MM.1S (cell line): Measurements from ENCODE around the gene ZNF385A.

Source experiments
- DNase-seq: peaks from one replicate; pipeline ENCODE4 v3.0.0-alpha.2; 2015
- H2AFZ ChIP-seq: fragments of 300-600 bp; sonication (generic); 2 replicates; pipeline ENCODE4 v1.6.0; 2016; ENCODE audit warnings: antibody characterized with exemption, low read length
- H3F3A ChIP-seq: fragments of 300-600 bp; sonication (generic); 2 replicates; pipeline ENCODE4 v1.6.1; 2016; ENCODE audit warnings: mild to moderate bottlenecking, antibody characterized with exemption, low read length, moderate library complexity, mixed read lengths; ENCODE audit not compliant: insufficient read depth
- H3K27ac ChIP-seq: fragments of 300-600 bp; sonication (generic); 2 replicates; pipeline ENCODE4 v1.5.1; 2016; ENCODE audit warnings: mild to moderate bottlenecking, low read length
- H3K27me3 ChIP-seq: fragments of 300-600 bp; sonication (generic); replicated peaks from 2 replicates; pipeline ENCODE4 v1.6.0; 2016; ENCODE audit warnings: low read length; ENCODE audit not compliant: insufficient read depth
- H3K36me3 ChIP-seq: fragments of 300-600 bp; sonication (generic); replicated peaks from 2 replicates; pipeline ENCODE4 v1.6.1; 2016; ENCODE audit warnings: mild to moderate bottlenecking, low read length, mixed read lengths; ENCODE audit not compliant: insufficient read depth
- H3K4me1 ChIP-seq: fragments of 300-600 bp; sonication (generic); 2 replicates; pipeline ENCODE4 v1.6.1; 2016; ENCODE audit warnings: low read length, mixed read lengths
- H3K4me2 ChIP-seq: fragments of 300-600 bp; sonication (generic); 2 replicates; pipeline ENCODE4 v1.6.0; 2016; ENCODE audit warnings: low read depth, low read length
- H3K4me3 ChIP-seq: fragments of 300-600 bp; sonication (generic); 2 replicates; pipeline ENCODE4 v1.5.1; 2016; ENCODE audit warnings: low read length, mixed read lengths
- H3K79me2 ChIP-seq: fragments of 300-600 bp; sonication (generic); 2 replicates; pipeline ENCODE4 v1.6.1; 2016; ENCODE audit warnings: mixed run types, low read length, mixed read lengths
- H3K9ac ChIP-seq: fragments of 300-600 bp; sonication (generic); 2 replicates; pipeline ENCODE4 v1.6.1; 2016; ENCODE audit warnings: low read length, mixed read lengths
- H3K9me2 ChIP-seq: fragments of 300-600 bp; sonication (generic); replicated peaks from 2 replicates; pipeline ENCODE4 v1.6.1; 2016; ENCODE audit warnings: mild to moderate bottlenecking, low read length, mixed read lengths; ENCODE audit not compliant: insufficient read depth
- H3K9me3 ChIP-seq: fragments of 300-600 bp; sonication (generic); replicated peaks from 2 replicates; pipeline ENCODE4 v1.6.1; 2016; ENCODE audit warnings: mild to moderate bottlenecking, low read length, mixed read lengths; ENCODE audit not compliant: insufficient read depth
- H4K20me1 ChIP-seq: fragments of 300-600 bp; sonication (generic); 2 replicates; pipeline ENCODE4 v1.6.1; 2016; ENCODE audit warnings: mild to moderate bottlenecking, low read length, moderate library complexity, mixed read lengths; ENCODE audit not compliant: insufficient read depth
- CTCF ChIP-seq: fragments of 300-600 bp; sonication (generic); IDR thresholded peaks from 2 replicates; pipeline ENCODE4 v1.5.1; 2016; ENCODE audit warnings: antibody characterized with exemption, low read length, mixed read lengths
- EZH2 ChIP-seq: fragments of 300-600 bp; sonication (generic); optimal IDR thresholded peaks from 2 replicates; pipeline ENCODE3; 2017; ENCODE audit warnings: low read depth, mild to moderate bottlenecking, antibody characterized with exemption, low read length, mixed read lengths
- EZH2phosphoT487 ChIP-seq: fragments of 300-600 bp; sonication (generic); IDR thresholded peaks from 2 replicates; pipeline ENCODE4 v1.6.1; 2018; ENCODE audit warnings: antibody characterized with exemption, low read length

Gene ZNF385A

GRCh38 chr12:54409267-54409666 is 24.7 kb upstream of the ZNF385A start:
- Histone ChIP-seq H3K4me2 (no peak overlapping the region), H3K4me1 (peaks cover 17% of the 10 kb centered on the region), H4K20me1 (no peaks in the 10 kb centered on the region), H2AFZ (no peak overlapping the region), H3K36me3 (no peaks in the 10 kb centered on the region), H3K4me3 (no peak overlapping the region), H3K9ac (no peak overlapping the region), H3K79me2 (no peaks in the 10 kb centered on the region), H3K9me3 (no peaks in the 10 kb centered on the region), H3F3A (no peaks in the 10 kb centered on the region), H3K27ac (no peak overlapping the region), H3K9me2 (no peaks in the 10 kb centered on the region), H3K27me3 (no peaks in the 10 kb centered on the region)
- TF ChIP-seq CTCF (no peak), EZH2phosphoT487 (no peak), EZH2 (no peak)
- no peak for DNase-seq

GRCh38 chr12:54407183-54407905 is 22.8 kb upstream of the ZNF385A start:
- H4K20me1 ChIP-seq = no peaks in the 10 kb centered on the region
- no peak overlapping the region for H3K4me2 ChIP-seq
- no peaks in the 10 kb centered on the region for H3K79me2 ChIP-seq
- no peak overlapping the region for H3K9ac ChIP-seq
- no peak for DNase-seq
- no peak overlapping the region for H3K4me3 ChIP-seq
- TF ChIP-seq EZH2phosphoT487 (no peak), CTCF (no peak), EZH2 (no peak)
- H3K9me3 ChIP-seq = no peaks in the 10 kb centered on the region
- no peaks in the 10 kb centered on the region for H3K9me2 ChIP-seq
- H3F3A ChIP-seq = no peaks in the 10 kb centered on the region
- H3K4me1 ChIP-seq = 0 out of 2 replicates have a peak, but pooled peaks cover under 1% of the 10 kb centered on the region
- no peaks in the 10 kb centered on the region for H3K27me3 ChIP-seq
- H3K36me3 ChIP-seq = no peaks in the 10 kb centered on the region
- H3K27ac ChIP-seq = no peak overlapping the region
- no peak overlapping the region for H2AFZ ChIP-seq

DNA sequence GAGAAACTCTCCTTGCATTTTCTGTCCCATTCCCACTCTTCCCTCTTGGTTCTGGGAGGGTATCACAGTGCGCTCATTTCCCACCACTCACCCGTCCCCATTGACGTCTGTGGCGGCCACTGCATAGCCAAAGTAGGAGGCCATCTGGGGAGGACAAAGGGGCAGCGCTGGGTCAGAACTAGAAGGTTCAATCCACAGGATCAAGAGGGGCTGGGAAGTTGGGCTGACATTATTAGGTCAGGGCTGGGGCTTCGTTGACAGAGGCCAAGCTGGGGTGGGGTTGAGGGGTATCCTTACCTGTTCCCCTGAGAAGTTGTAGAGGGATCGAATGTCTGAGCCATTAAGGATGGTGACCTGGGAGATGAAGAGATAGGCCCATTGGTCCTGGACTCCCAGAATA is 21.0 kb upstream of the ZNF385A start:
- Histone ChIP-seq H3K4me2 (no peak overlapping the region), H3K27me3 (no peaks in the 10 kb centered on the region), H3K4me1 (no peaks in the 10 kb centered on the region), H3K27ac (no peak overlapping the region), H3K36me3 (no peaks in the 10 kb centered on the region), H3K9ac (no peak overlapping the region), H3K4me3 (no peak overlapping the region), H2AFZ (no peak overlapping the region), H3K9me3 (no peaks in the 10 kb centered on the region), H3F3A (no peaks in the 10 kb centered on the region), H3K9me2 (no peaks in the 10 kb centered on the region), H4K20me1 (no peaks in the 10 kb centered on the region), H3K79me2 (no peaks in the 10 kb centered on the region)
- TF ChIP-seq EZH2phosphoT487 = no peak
- no peak for TF ChIP-seq EZH2
- TF ChIP-seq CTCF = no peak
- DNase-seq = no peak
